H1 (cell line): ENCODE measurements around the gene MOCS3. TPM values are rescaled to one million over a fixed set of nuclear protein-coding genes. Genes with fewer than 3 reads are reported as not detected.

ENCODE experiments used
- ATF2 ChIP-seq: IDR thresholded peaks from 2 replicates; pipeline ENCODE4 v1.6.1; 2012; ENCODE audit warnings: low read length, inconsistent platforms
- ATF3 ChIP-seq: IDR thresholded peaks from 2 replicates; pipeline ENCODE4 v1.6.1; 2011; ENCODE audit warnings: low read depth, mild to moderate bottlenecking, low read length; ENCODE audit not compliant: insufficient read depth
- CEBPB ChIP-seq: IDR thresholded peaks from 2 replicates; pipeline ENCODE4 v1.6.1; 2012; ENCODE audit warnings: low read depth, low read length
- EP300 ChIP-seq, 2 experiments: IDR thresholded peaks; 1 replicate in 1 of 2; 2 replicates in 1 of 2; pipeline ENCODE4 v1.6.1; 2011 to 2012; ENCODE audit warnings: low read depth in 2 of 2, low read length in 2 of 2, mild to moderate bottlenecking in 2 of 2, borderline replicate concordance in 1 of 2, inconsistent platforms in 1 of 2, moderate library complexity in 1 of 2
- EZH2 ChIP-seq: fragments of 200-600 bp; sonication (generic); IDR thresholded peaks from 2 replicates; pipeline ENCODE4 v1.7.1; 2012; ENCODE audit warnings: low read depth, mild to moderate bottlenecking, moderate library complexity, low read length, inconsistent platforms; ENCODE audit not compliant: severe bottlenecking
- FOSL1 ChIP-seq: IDR thresholded peaks from 2 replicates; pipeline ENCODE4 v1.6.1; 2011; ENCODE audit warnings: mild to moderate bottlenecking, low read depth, low read length, moderate library complexity; ENCODE audit not compliant: insufficient read depth
- HDAC2 ChIP-seq, 2 experiments: fragments of 300-600 bp in 1 of 2; sonication (generic) in 1 of 2; IDR thresholded peaks; 2 replicates each; pipeline ENCODE4 v1.6.1; 2011 to 2012; ENCODE audit warnings: low read depth in 2 of 2, low read length in 2 of 2, mild to moderate bottlenecking in 2 of 2, moderate library complexity in 2 of 2, borderline replicate concordance in 1 of 2, inconsistent platforms in 1 of 2
- KDM5A ChIP-seq: fragments of 200-600 bp; IDR thresholded peaks from 2 replicates; pipeline ENCODE4 v1.7.1; 2012; ENCODE audit warnings: mild to moderate bottlenecking, low read length, inconsistent platforms, mixed read lengths
- NANOG ChIP-seq: IDR thresholded peaks from 2 replicates; pipeline ENCODE4 v1.6.1; 2011; ENCODE audit warnings: low read length, low read depth, mild to moderate bottlenecking, inconsistent platforms; ENCODE audit not compliant: insufficient read depth, poor library complexity, severe bottlenecking
- PHF8 ChIP-seq: fragments of 200-600 bp; sonication (generic); conservative IDR thresholded peaks from 2 replicates; pipeline ENCODE4 v1.7.1; 2012; ENCODE audit warnings: low read depth, mild to moderate bottlenecking, inconsistent platforms, low read length, moderate library complexity
- RNF2 ChIP-seq: fragments of 200-900, 300-1000 bp; sonication (generic); IDR thresholded peaks from 2 replicates; pipeline ENCODE4 v1.7.1; 2016; ENCODE audit warnings: borderline replicate concordance, low read depth, mild to moderate bottlenecking, antibody characterized with exemption, low read length; ENCODE audit not compliant: poor library complexity, severe bottlenecking; ENCODE audit errors: missing control alignments
- RXRA ChIP-seq: IDR thresholded peaks from 2 replicates; pipeline ENCODE4 v1.6.1; 2011; ENCODE audit warnings: low read depth, mild to moderate bottlenecking, low read length, moderate library complexity; ENCODE audit not compliant: insufficient read depth
- SIN3A ChIP-seq, 2 experiments: IDR thresholded peaks in 1 of 2; conservative IDR thresholded peaks in 1 of 2; 2 replicates each; pipeline ENCODE4 v1.6.1; 2011 to 2012; ENCODE audit warnings: low read length in 2 of 2, improper control_type of control experiment in 1 of 2, low read depth in 1 of 2, mild to moderate bottlenecking in 1 of 2
- SIX5 ChIP-seq: IDR thresholded peaks from 2 replicates; pipeline ENCODE4 v1.6.1; 2011; ENCODE audit warnings: mild to moderate bottlenecking, low read depth, low read length
- SRF ChIP-seq: IDR thresholded peaks from 2 replicates; pipeline ENCODE4 v1.6.1; 2011; ENCODE audit warnings: mild to moderate bottlenecking, low read depth, low read length, moderate library complexity
- SUZ12 ChIP-seq: fragments of 200-600 bp; sonication (generic); IDR thresholded peaks from 2 replicates; pipeline ENCODE4 v1.6.1; 2012; ENCODE audit warnings: mild to moderate bottlenecking, inconsistent platforms, low read length, moderate library complexity, mixed read lengths
- TAF7 ChIP-seq: optimal IDR thresholded peaks from 2 replicates; pipeline ENCODE3; 2011; ENCODE audit warnings: low read depth, mild to moderate bottlenecking, inconsistent platforms, low read length, moderate library complexity, borderline replicate concordance
- TBP ChIP-seq: IDR thresholded peaks from 2 replicates; pipeline ENCODE4 v1.6.1; 2011; ENCODE audit warnings: low read depth, low read length, improper control_type of control experiment
- YY1 ChIP-seq: IDR thresholded peaks from 2 replicates; pipeline ENCODE4 v1.6.1; 2011; ENCODE audit warnings: low read depth, mild to moderate bottlenecking, low read length
- polyA plus RNA-seq, 7 experiments: library from polyadenylated mRNA; depleted of rRNA in 3 of 7; stranded (reverse) in 5 of 7; unstranded in 2 of 7; fragments of >200 nt in 5 of 7; fragments of 200-250 nt in 2 of 7; gene quantifications; 1 replicate in 5 of 7; 2 replicates in 1 of 7; 4 replicates in 1 of 7; pipeline versions ENCODE4 v1.2.1 to v1.2.3, GENCODE V29; 2011 to 2013; ENCODE audit warnings: missing spikeins in 2 of 7, mixed read lengths in 2 of 7
- total RNA-seq: library from RNA; stranded (reverse); fragmentation: NEBNext Ultra II Directional; extraction: Animal tissue kit (Norgen Biotek cat#: 25700); gene quantifications from 2 replicates; pipeline ENCODE4 v1.2.1, GENCODE V29; 2021

MOCS3 gene
- total and polyA plus RNA-seq, 2 of the 8 experiments (the other 6 are each of a cell fraction or from before 2014, with no cell fraction given), result 6.2 to 6.3 TPM

- TF ChIP-seq HDAC2 (IDR thresholded peaks at IDR 0.05; ENCODE audit: borderline replicate concordance in 1 of 2, low read depth in 2 of 2, low read length in 2 of 2) (peak in 1 of 2 experiments; percentile 86; a peak in 1 of 4 replicates), KDM5A (peak; percentile 91), EP300 (IDR thresholded peaks at IDR 0.05; ENCODE audit: borderline replicate concordance in 1 of 2, low read depth in 2 of 2, low read length in 2 of 2) (peak in 1 of 2 experiments; percentile 98; a peak in 2 of 3 replicates), TAF7 (no peak), ATF2 (no peak), SIX5 (peak; percentile 50), ATF3 (no peak), YY1 (peak; percentile 82), SUZ12 (no peak), CEBPB (no peak), EZH2 (no peak), TBP (no peak), FOSL1 (no peak), SRF (no peak), RNF2 (no peak), RXRA (no peak), SIN3A (conservative IDR thresholded peaks at IDR 0.05 in 1 of 2, IDR thresholded peaks at IDR 0.05 in 1 of 2; ENCODE audit: low read depth in 1 of 2, low read length in 2 of 2) (peak; percentile 46 to 57; a peak in 3 of 4 replicates), NANOG (no peak), PHF8 (peak; percentile 63)
These were observed at the start of gene MOCS3 (continued) for GRCh38 chr20:50958615-50959542.
